ENCODE data around the gene MXD4.
A peak's percentile ranks its signal among the peaks of the same experiment; 100 is the strongest.
"Not testable (repeated sequence)": the region's sequence is repeated elsewhere in the genome, so short reads cannot be mapped to it uniquely, and the experiment has no call there.

Gene MXD4

DNA sequence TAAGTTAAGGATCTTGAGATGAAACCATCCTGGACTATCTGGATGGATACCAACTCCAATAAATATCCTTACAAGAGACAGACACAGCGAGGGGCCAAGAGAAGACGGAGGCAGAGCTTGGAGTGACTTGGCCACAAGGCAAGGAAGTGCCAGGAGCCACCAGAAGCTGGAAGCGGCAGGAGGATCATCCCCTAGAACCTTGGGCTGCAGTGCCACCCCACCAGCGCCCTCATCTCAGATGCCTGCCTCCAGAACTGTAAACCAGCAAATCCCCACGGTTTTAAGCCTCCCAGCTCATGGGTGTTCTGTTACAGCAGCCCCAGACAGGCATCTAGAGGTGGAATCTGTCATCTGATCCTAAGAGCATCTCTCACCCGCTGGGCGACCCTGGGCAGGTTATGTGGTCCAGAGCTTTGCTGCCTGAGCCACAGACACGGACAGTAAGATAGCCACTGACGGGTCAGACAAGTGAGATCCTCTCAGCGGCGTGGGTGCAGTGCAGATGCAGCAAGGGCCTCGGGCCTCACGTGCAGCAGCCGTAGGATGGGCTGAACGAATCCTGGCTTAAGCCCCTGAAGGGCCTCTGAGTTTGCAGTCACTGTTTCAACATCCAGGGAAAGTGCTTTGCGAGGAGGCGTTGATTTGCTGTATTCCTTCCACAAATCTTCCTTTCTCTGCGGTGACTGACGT, 25.1 kb upstream of the MXD4 start:
- Mint-ChIP-seq H3K4me1 (peaks cover 33% of the 10 kb centered on the region), H3K36me3 (ENCODE audit: low read depth) (no peaks in the 10 kb centered on the region)
- no peak for DNase-seq

DNA sequence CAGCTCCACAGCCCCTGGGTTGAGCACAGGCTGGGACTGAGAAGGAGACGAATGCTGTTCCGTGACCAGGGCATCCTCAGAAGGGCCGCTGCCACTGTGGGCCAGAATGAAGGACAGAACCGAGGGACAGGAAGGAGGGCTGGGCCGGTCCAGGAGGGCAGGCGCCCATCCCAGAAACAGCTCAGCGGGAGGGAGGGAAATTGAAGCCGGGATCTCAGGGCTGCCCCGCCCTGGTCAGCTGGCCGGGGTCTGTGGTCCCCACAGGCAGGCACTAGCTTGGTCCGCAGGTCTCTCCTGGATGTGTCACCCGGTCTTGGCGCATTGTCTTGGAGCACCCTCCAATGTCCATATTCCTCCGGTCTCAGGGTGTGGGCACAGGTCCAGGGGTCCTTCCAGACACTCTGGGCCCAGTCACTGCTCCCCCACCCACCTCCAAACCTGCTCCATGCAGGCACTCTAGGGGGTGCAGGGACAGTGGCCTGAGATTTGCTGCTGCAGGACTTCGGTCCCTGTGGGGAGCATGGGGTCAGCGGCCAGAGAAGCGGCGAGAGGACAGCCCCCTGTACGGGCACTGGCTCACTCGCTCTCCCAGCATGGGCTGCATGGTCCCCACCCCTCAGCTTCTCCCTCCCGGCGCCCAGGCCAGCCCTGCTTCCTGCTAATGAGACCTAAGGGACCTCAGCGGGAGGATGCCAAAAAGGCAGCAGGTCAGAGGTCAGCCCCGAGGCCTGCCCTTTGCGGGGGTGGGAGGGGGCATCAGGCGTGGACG, 23.9 kb upstream of the MXD4 start:
- H3K27ac Mint-ChIP-seq = no peak overlapping the region
- no peaks in the 10 kb centered on the region for H3K9me3 Mint-ChIP-seq
- H3K36me3 Mint-ChIP-seq (ENCODE audit: low read depth) = no peaks in the 10 kb centered on the region
- no peak for ATAC-seq
- no peak overlapping the region for H3K4me3 Mint-ChIP-seq
- no peaks in the 10 kb centered on the region for H3K27me3 Mint-ChIP-seq
- peaks cover 37% of the 10 kb centered on the region for H3K4me1 Mint-ChIP-seq
- no peak for DNase-seq

More for the DNA sequence above, 25.1 kb upstream of the MXD4 start:
- H3K27me3 Mint-ChIP-seq = no peaks in the 10 kb centered on the region
- no peak overlapping the region for H3K27ac Mint-ChIP-seq
- H3K9me3 Mint-ChIP-seq = no peaks in the 10 kb centered on the region
- no peak overlapping the region for H3K4me3 Mint-ChIP-seq
- ATAC-seq = no peak

DNA sequence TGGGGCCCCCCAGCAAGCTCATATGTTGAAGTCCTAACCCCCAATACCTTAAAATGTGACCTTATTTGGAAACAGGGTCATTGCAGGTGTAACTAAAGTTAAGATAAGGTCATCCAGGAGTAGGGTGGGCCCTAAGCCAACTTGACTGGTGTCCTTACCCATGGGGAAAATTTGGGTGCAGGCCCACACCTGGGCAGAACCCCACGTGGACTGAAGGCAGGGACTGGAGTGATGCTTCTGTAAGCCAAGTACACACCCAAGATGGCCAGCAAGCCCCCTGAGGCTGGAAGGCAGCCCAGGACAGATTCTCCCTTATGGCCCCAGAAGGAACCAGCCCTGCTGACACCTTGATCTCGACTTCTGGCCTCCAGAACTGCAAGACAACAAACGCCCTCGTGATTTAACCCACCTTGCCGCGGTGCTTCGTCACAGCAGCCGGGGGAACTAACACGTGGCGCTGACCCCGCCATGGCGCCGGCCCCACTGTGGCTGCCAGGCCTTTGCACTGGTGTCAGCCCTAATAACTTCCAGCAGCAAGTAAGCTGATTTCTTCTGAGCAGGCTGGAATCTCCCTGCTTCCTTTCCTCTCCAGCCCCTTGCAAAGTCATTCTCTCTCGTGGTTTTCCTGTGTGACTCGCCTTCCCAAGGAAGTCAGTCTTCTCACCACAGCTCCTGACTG, 23.2 kb upstream of the MXD4 start:
- Mint-ChIP-seq H3K4me3 (no peak overlapping the region), H3K9me3 (no peaks in the 10 kb centered on the region), H3K4me1 (peaks cover 33% of the 10 kb centered on the region), H3K27me3 (no peaks in the 10 kb centered on the region), H3K36me3 (ENCODE audit: low read depth) (no peaks in the 10 kb centered on the region), H3K27ac (no peak overlapping the region)
- DNase-seq = no peak
- ATAC-seq = no peak

DNA sequence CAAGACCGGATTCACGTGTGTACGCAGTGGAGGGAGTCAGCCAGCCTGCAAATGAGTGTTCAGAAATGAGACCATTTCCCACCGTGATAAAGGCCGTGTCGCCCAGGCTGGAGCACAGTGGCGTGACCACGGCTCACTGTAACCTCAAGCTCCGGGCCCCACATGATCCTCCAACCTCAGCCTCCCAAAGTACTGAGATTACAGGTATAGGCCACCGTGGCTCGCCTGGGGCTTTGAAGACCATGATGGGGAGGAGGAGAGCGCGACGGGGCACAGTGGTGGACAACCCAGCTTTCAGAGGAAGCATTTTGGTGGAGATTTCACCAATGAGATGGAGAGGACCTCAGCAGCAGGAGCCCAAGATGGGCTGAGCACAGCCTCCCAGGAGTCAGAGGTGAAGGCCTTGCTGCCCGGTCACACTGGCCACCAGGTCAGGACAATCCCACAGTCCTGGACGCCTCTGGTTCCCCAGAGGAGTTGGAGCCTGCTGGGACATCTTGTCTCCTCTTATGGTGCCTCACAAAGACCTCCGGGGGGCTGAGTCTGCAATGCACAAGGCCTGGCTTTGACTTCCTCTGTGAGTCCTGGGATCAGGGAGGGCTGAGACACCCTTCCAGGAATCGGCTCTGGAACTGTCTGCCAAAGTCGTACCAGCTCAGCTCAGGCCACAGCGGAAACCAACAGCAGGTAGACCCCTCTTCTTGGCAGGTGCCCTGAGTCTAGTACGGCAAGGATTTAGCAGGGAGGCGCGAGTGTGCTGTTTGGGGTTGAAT, 22.4 kb upstream of the MXD4 start:
- DNase-seq (no peak), ATAC-seq (no peak)
- Mint-ChIP-seq H3K9me3 (no peaks in the 10 kb centered on the region), H3K4me3 (no peak overlapping the region), H3K27me3 (no peaks in the 10 kb centered on the region), H3K4me1 (peaks cover 29% of the 10 kb centered on the region), H3K27ac (no peak overlapping the region), H3K36me3 (ENCODE audit: low read depth) (no peaks in the 10 kb centered on the region)

DNA sequence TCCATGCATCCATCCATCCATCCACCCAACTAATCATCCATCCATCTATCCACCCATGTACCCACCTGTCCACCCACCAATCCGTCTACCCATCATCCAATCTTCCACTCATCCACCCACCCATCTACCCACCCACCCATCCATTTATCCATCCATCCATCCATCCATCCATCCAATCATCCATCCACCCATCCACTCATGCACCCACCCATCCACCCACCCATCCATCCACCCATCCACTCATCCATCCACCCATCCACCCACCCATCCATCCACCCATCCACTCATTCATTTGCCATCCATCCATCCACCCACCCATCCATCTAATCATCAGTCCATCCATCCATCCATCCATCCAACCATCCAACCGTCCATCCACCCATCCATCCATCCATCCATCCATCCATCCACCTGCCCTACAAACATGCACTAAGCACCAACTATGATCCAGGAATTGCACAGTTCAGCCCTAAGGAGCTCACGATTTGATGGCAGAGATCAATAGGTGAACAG, 21.3 kb upstream of the MXD4 start:
- no peaks in the 10 kb centered on the region for H3K27me3 Mint-ChIP-seq
- H3K4me1 Mint-ChIP-seq = peaks cover 29% of the 10 kb centered on the region
- no peak for ATAC-seq
- no peak overlapping the region for H3K27ac Mint-ChIP-seq
- no peaks in the 10 kb centered on the region for H3K9me3 Mint-ChIP-seq
- no peak overlapping the region for H3K4me3 Mint-ChIP-seq
- H3K36me3 Mint-ChIP-seq (ENCODE audit: low read depth) = no peaks in the 10 kb centered on the region
- DNase-seq = no peak

DNA sequence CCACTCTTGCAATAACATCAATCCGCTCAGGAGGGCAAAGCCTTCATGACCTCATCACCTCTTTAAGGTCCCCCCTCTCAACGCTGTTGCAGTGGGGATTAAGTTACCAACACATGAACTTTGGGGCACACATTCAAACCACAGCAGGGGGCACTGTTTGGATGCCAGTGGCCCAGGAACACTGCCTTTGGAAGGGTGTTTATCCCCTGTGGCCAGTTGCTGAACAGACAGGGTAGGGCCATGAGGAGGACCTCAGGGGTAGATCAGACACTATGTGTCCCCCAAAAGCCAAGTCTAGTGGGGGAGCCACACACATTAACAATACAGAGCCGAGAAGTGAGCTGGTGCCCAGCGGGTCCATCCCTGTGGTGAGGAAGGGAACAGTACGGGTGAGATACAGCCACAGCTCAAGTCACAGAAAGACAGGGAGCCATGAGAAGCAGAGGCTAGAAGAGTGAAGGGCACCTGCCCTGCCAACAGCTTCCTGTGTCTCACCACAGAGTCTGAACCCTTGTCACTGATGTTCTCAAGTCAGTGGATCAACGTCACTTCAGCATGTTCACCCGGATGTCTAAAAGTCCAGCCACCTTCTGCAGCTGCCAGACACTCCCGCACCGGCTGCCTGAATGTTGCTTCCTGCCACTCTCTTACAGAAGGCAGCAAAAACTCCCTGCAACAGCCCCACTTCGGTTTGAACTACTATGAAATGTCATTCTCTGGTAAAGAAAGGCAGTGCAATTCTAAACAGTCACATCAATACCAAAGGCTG, 19.9 kb upstream of the MXD4 start:
- H3K4me3 Mint-ChIP-seq = peak overlapping the region; percentile 9

DNA sequence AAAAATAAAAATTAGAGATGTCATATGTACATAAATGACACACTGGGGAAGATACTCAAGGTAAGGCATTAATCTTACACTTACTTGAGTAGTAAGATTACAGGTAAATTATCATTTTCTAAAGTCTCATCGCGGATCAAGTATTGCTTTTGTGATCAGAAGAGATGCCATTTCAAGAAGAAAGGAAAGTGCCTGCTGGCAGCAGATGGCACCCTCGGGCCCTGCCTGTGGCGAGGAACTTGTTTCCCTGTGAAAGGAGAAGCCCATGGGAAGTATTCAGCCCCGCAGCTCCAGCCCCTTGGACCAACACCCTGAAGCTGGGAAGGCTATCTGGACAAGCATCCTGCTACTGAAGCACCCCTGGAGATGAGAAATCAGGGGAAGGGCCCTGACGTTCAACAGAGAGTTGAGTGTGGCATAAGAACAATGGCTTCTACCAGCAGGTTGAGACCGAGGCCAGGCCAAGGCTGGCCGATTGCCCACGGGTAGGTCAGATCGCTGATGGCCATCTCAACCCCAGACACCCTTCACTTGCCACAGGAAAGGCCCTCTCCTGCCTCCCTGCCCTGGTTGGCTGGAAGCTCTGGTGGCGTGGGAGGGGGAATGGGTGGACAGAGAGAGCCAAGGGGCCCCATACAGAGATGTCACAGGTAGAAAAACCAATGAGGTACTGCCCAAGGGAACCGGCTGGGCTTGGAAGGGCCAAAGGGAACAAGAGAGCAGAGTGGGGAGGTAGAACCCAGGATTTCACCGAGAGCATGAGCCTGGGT, 18.8 kb upstream of the MXD4 start:
- Mint-ChIP-seq H3K27ac (peak overlapping the region; percentile 80), H3K36me3 (ENCODE audit: low read depth) (no peaks in the 10 kb centered on the region), H3K27me3 (no peaks in the 10 kb centered on the region), H3K4me3 (no peak overlapping the region), H3K4me1 (peaks cover 29% of the 10 kb centered on the region), H3K9me3 (no peaks in the 10 kb centered on the region)
- DNase-seq (no peak), ATAC-seq (no peak)

More for the DNA sequence above, 19.9 kb upstream of the MXD4 start:
- DNase-seq = peak; percentile 61
- Mint-ChIP-seq H3K4me1 (peaks cover 29% of the 10 kb centered on the region), H3K27me3 (no peaks in the 10 kb centered on the region), H3K9me3 (no peaks in the 10 kb centered on the region), H3K36me3 (ENCODE audit: low read depth) (no peaks in the 10 kb centered on the region), H3K27ac (peak overlapping the region; percentile 80)
- peak; percentile 93 for ATAC-seq

DNA sequence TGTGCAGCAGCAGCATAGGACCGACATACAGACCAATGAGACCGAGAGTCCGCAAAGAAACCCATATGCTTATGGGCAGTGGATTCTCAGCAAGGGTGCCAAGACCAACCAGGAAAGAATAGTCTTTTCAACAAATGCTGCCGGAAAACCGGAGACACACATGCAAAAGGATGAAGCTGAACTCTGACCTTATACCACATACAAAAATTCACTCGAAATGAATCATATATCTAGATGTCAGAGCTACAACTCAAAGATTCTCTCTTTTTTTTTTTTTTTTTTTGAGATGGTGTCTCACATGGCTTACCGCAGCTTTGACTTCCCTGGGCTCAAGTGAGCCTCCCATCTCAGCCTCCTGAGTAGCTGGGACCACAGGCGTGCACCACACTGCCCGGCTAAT, 16.0 kb upstream of the MXD4 start:
- H3K36me3 Mint-ChIP-seq (ENCODE audit: low read depth) = no peaks in the 10 kb centered on the region
- H3K4me1 Mint-ChIP-seq = peaks cover 21% of the 10 kb centered on the region
- H3K27ac Mint-ChIP-seq = no peak overlapping the region
- H3K4me3 Mint-ChIP-seq = no peak overlapping the region
- DNase-seq (no peak), ATAC-seq (no peak)
- H3K9me3 Mint-ChIP-seq = no peaks in the 10 kb centered on the region
- no peaks in the 10 kb centered on the region for H3K27me3 Mint-ChIP-seq

DNA sequence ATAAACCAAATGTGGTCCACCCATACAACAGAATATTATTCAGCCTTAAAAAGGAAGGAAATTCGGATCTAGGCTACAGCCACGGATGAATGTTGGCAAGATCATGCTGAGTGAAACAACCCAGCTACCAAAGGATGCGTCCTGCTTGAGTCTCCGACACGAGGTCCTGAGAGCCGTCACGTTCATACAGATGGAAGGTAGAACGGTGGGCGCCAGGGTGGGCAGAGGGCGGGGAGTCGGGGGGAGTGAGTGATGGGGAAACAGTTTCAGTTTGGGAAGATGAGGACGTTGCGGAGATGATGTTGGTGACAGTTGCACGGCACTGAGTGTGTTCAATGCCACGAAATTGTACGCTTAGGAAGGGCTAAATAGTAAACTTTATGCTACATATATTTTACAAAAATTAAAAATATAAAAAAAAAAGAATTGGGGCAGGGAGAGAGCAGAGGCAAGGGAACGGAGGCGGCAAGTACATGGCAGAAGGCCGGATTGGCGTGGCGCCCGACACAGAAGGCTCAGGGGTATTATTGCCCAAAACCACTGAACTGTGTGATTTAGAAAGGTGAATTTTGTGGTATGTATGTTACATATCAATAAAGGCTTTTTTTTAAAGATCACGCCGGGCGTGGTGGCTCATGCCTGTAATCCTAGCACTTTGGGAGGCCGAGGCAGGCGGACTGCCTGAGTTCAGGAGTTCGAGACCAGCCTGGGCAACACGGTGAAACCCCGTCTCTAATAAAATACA, 14.8 kb upstream of the MXD4 start:
- no peaks in the 10 kb centered on the region for H3K36me3 Mint-ChIP-seq (ENCODE audit: low read depth)
- no peak overlapping the region for H3K4me3 Mint-ChIP-seq
- peaks cover 11% of the 10 kb centered on the region for H3K4me1 Mint-ChIP-seq
- H3K27me3 Mint-ChIP-seq = no peaks in the 10 kb centered on the region
- DNase-seq (no peak), ATAC-seq (no peak)
- H3K27ac Mint-ChIP-seq = no peak overlapping the region
- H3K9me3 Mint-ChIP-seq = no peaks in the 10 kb centered on the region

DNA sequence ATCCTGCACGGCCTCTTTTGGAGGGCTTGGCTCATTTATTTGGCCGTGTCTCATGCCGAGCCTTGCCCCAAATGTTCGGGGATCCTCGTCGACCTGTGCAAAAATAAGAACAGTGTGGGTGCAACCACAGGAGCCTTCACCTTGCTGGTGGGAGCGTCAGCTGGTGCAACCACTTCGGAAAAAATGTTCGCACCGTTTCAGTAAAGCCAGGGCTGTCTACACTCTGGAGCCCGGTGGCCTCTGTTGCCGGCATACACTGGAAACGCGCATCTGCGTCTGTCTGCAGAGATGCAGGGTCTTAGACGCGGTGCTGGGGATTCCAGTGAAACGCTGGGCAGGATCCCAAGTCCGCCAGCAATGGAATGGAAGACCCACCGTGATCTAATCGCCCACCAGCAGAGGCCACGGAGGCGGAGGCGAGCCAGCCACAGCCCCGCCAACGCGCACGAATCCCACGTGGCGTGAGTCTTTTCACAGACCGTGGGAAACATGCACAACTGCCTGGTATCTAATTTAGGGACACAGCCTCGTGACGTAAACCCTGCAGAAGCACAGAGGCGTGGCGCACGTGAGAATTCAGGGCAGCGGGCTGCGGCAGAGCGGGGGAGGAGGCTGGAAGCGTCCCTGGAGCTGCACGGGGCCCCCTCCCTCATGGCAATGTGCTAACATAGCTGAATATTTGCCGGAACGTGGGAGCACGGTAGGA, 13.8 kb upstream of the MXD4 start:
- Mint-ChIP-seq H3K4me3 (no peak overlapping the region), H3K27me3 (no peaks in the 10 kb centered on the region), H3K4me1 (peaks cover under 1% of the 10 kb centered on the region), H3K27ac (no peak overlapping the region), H3K36me3 (ENCODE audit: low read depth) (no peaks in the 10 kb centered on the region), H3K9me3 (no peaks in the 10 kb centered on the region)
- ATAC-seq = no peak
- DNase-seq = no peak

DNA sequence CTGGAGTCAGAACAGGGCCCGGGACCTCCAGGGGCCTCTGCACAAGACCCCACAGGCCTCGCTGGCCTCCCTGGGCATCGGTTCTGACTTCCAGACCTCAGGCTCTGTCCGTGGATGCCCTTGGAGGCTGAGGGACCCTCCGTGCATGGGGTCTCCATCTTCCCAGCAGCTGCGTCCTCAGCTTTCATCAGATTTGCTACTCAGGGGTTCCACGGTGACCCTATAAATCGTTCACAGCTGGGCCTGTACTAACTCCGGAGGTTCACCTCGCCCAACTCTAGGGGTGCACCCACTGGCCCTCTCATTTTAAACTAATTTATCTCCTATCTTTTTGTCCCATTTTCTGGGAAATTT, 13.1 kb upstream of the MXD4 start:
- not testable (repeated sequence) for H3K27ac Mint-ChIP-seq; ATAC-seq; H3K4me3 Mint-ChIP-seq; DNase-seq; H3K9me3 Mint-ChIP-seq; H3K36me3 Mint-ChIP-seq (ENCODE audit: low read depth); H3K4me1 Mint-ChIP-seq; H3K27me3 Mint-ChIP-seq

DNA sequence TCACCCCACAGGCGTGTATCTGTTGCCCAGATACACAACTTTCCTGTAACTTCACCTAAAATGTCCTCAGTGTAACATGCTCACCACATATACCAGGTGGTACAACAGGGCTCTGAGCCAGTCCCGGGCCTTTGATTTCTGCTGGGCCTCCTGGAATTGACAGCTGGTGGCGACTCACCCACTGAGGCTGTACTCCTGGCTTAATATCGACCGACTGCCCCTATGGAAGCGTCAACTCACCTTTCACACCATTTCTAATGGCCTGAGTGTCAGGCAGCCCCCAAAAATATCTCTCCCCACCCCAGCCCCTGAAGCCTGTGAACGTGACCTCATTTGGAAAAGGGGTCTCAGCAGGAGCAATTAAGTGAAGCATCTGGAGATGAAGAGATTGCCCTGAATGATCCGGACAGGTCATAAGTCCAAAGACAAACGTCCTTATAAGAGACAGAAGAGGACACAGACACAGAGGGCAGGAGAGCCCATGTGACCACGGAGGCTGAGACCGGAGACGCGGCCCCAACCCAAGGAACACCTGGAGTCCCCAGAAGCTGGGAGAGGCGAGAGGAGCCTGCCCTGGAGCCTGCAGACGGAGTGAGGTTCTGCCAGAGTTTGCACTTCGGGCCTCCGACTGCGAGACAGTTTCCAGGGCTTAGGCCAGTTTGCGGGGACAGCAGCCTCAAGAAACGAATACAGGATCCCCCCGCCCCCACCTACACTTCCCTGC, 12.6 kb upstream of the MXD4 start:
- ATAC-seq (no peak), DNase-seq (no peak)
- Mint-ChIP-seq H3K36me3 (ENCODE audit: low read depth) (no peaks in the 10 kb centered on the region), H3K4me1 (no peaks in the 10 kb centered on the region), H3K27ac (no peak overlapping the region), H3K27me3 (no peaks in the 10 kb centered on the region), H3K9me3 (no peaks in the 10 kb centered on the region), H3K4me3 (no peak overlapping the region)
